GM19351 (cell line): ENCODE results near the gene ADGRG3.

Source experiments
- ATAC-seq: cut with Tn5 transposase; IDR thresholded peaks from one replicate; pipeline ENCODE4 v1.9.1; 2021; ENCODE audit warnings: mild to moderate bottlenecking, moderate library complexity; ENCODE audit not compliant: unreplicated experiment

ADGRG3 gene

GRCh38 chr16:57679767-57680482 is 11.8 kb downstream of the ADGRG3 start:
- no peak for ATAC-seq

- ATAC-seq, result no peak
These were observed 12.8 kb downstream of the ADGRG3 start for GRCh38 chr16:57680842-57681375.

GRCh38 chr16:57681950-57682728 is 14.0 kb downstream of the ADGRG3 start:
- ATAC-seq, result no peak

GRCh38 chr16:57682809-57683635 is 14.9 kb downstream of the ADGRG3 start:
- no peak for ATAC-seq

- ATAC-seq, result no peak
These were observed 15.8 kb downstream of the ADGRG3 start for GRCh38 chr16:57683636-57684545.

GRCh38 chr16:57684626-57685358 is 16.7 kb downstream of the ADGRG3 start:
- ATAC-seq, result no peak

- ATAC-seq, result no peak
These were observed 17.5 kb downstream of the ADGRG3 start for GRCh38 chr16:57685633-57686032.

- no peak for ATAC-seq
These were observed 18.5 kb downstream of the ADGRG3 start for GRCh38 chr16:57686577-57686976.

- no peak for ATAC-seq
These were observed 19.3 kb downstream of the ADGRG3 start for GRCh38 chr16:57687363-57687929.

GRCh38 chr16:57688487-57688986 is 20.4 kb downstream of the ADGRG3 start:
- no peak for ATAC-seq

- ATAC-seq, result no peak
These were observed 21.1 kb downstream of the ADGRG3 start for GRCh38 chr16:57688987-57689761.

GRCh38 chr16:57689762-57690558 is 21.9 kb downstream of the ADGRG3 start:
- peak; percentile 78 for ATAC-seq

GRCh38 chr16:57690782-57691471 is 22.8 kb downstream of the ADGRG3 start:
- ATAC-seq, result no peak

- no peak for ATAC-seq
These were observed 24.5 kb downstream of the ADGRG3 start for GRCh38 chr16:57692636-57693035.

GRCh38 chr16:57693550-57693949 is 25.4 kb downstream of the ADGRG3 start:
- no peak for ATAC-seq

- no peak for ATAC-seq
These were observed 26.2 kb downstream of the ADGRG3 start for GRCh38 chr16:57694231-57694724.
